GM12864 (cell line): ENCODE results near the gene UROS.

Experiments used
- DNase-seq: peaks from one replicate; pipeline ENCODE4 v3.0.0-alpha.2; 2011; ENCODE audit warnings: low read depth
- H3K4me3 ChIP-seq: 2 replicates; pipeline ENCODE4 v1.5.1; 2011; ENCODE audit warnings: mild to moderate bottlenecking, low read depth, low read length, control low read depth
- CTCF ChIP-seq: IDR thresholded peaks from 2 replicates; pipeline ENCODE4 v1.5.1; 2011; ENCODE audit warnings: low read depth, mild to moderate bottlenecking, moderate library complexity, low read length, control low read depth, inconsistent platforms; ENCODE audit errors: missing control alignments

The UROS gene

GRCh38 chr10:125838802-125839575, 15.9 kb upstream of the UROS start:
- DNase-seq = no peak
- TF ChIP-seq CTCF = no peak
- H3K4me3 ChIP-seq = no peak overlapping the region

- no peak for TF ChIP-seq CTCF
- H3K4me3 ChIP-seq = no peak overlapping the region
Measured at GRCh38 chr10:125836746-125837145, 13.7 kb upstream of the UROS start.

DNA sequence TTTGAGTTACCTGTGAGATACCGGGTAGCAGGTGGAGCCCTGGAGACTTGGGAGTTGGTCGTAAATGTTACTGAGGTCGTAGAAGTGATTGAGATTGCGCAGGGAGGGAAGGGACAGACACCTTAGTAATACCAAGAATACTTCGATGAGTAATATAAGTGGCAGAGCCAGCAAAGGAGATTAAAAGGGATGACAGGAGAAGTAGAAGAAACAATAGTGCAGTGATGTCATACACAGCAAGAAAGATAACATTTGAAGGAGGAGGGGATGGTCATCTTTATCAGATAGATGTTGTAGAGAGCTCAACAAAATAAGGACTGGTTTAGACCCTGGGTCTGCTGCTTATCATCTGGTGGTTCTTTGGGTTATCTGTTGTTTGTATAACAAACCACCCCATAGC, 5.3 kb upstream of the UROS start:
- DNase-seq = no peak
- no peak overlapping the region for H3K4me3 ChIP-seq
- no peak for TF ChIP-seq CTCF

More at GRCh38 chr10:125836746-125837145, 13.7 kb upstream of the UROS start:
- DNase-seq = no peak

DNA sequence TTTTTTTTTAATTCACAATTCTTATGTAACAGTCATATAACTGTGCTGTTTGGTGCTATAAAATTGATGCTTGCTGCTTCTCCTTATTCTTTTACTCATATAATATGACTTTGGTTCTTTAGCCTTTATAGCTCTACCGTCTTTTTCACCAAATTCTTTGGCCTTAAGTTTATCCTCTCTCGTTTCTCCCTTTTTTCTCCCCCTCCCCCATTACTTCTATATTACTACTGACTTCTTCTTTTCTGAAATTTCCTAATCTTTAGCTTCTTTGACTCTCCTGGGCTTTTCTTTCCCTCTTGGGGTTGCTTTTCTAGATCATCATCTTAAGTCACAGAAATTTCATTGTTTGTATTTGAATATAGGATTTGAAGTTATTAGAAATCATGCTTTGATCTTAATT, 4.1 kb upstream of the UROS start:
- no peak overlapping the region for H3K4me3 ChIP-seq
- no peak for TF ChIP-seq CTCF
- no peak for DNase-seq

GRCh38 chr10:125824736-125825135, 1.7 kb upstream of the UROS start:
- DNase-seq = no peak
- H3K4me3 ChIP-seq = peak overlapping the region; percentile 85
- TF ChIP-seq CTCF = no peak

GRCh38 chr10:125823663-125824251, 699 bp upstream of the UROS start:
- DNase-seq = no peak
- H3K4me3 ChIP-seq = peak overlapping the region; percentile 85
- no peak for TF ChIP-seq CTCF

- H3K4me3 ChIP-seq = no peak overlapping the region
- TF ChIP-seq CTCF = no peak
- DNase-seq = no peak
Measured at GRCh38 chr10:125820701-125821100, 2.4 kb downstream of the UROS start.
